HL-60 (cell line): Measurements from ENCODE around the gene LYPD1.

ENCODE experiments used
- CTCF ChIP-seq: IDR thresholded peaks from one replicate; pipeline ENCODE4 v1.5.1; 2011; ENCODE audit warnings: low read length, control low read depth, inconsistent platforms; ENCODE audit not compliant: insufficient read depth
- GABPA ChIP-seq: IDR thresholded peaks from 2 replicates; pipeline ENCODE4 v1.6.1; 2012; ENCODE audit warnings: low read depth
- POLR2AphosphoS5 ChIP-seq: IDR thresholded peaks from 2 replicates; pipeline ENCODE4 v1.6.1; 2012; ENCODE audit warnings: low read depth
- REST ChIP-seq: IDR thresholded peaks from 2 replicates; pipeline ENCODE4 v1.6.1; 2012; ENCODE audit warnings: low read depth; ENCODE audit not compliant: insufficient replicate concordance
- SPI1 ChIP-seq: IDR thresholded peaks from 2 replicates; pipeline ENCODE4 v1.6.1; 2012; ENCODE audit warnings: low read depth, mild to moderate bottlenecking, borderline replicate concordance

GRCh38 chr2:132632000-132632649, 37.9 kb downstream of the LYPD1 start:
- TF ChIP-seq REST (no peak), GABPA (no peak), CTCF (no peak), POLR2AphosphoS5 (no peak), SPI1 (no peak)
